ENCODE measurements around the gene DGKI.

DGKI gene

DNA sequence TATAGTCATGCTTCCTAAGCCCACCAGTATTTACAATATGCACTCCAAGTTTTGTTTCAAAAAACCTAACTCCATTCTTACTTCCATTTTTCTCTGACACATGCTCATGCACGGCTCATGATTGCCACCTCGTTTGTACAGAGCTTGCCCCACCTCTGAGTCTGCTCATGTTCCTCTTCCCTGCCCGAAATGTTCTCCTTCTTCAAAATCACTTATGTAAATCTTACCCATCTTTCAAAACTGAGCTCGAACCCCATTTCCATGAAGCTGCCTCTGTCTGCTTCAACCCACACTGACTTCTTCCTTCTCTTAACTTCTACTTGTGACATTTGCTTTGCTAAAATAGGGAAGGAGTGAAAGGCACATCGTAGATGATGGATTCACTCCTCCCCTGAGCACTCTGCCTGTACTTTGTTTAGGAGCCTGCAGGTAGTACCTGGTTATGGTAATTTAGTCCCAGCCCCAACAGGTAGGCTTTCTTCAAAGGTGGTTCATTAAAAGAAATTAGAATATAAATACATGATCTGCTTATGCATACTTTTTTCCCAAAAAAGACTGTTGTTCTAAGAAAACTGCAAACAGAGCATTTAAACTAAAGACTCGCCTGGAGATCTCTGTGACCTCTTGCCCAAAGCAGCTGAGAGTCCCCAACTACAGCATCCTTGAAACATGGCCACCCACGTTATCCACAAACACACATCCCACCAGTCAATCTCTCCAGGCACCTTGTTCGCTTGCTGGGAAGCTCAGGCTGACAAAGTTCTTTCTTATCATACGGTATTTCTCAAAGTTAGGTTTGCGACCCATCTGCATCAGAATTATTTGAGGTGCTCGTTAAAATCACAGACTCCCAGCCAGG, 172.0 kb downstream of the DGKI start:
- no peak for TF ChIP-seq CTCF (IDR thresholded peaks at IDR 0.05)

- TF ChIP-seq CTCF (IDR thresholded peaks at IDR 0.05), result no peak
Measured at GRCh38 chr7:137674048-137674447, 172.7 kb downstream of the DGKI start.

- TF ChIP-seq CTCF (IDR thresholded peaks at IDR 0.05), result no peak
Measured at GRCh38 chr7:137671920-137672319, 174.9 kb downstream of the DGKI start.

- no peak for TF ChIP-seq CTCF (IDR thresholded peaks at IDR 0.05)
Measured at GRCh38 chr7:137670222-137671064, 176.3 kb downstream of the DGKI start.

- no peak for TF ChIP-seq CTCF (IDR thresholded peaks at IDR 0.05)
Measured at GRCh38 chr7:137669706-137670105, 177.1 kb downstream of the DGKI start.

DNA sequence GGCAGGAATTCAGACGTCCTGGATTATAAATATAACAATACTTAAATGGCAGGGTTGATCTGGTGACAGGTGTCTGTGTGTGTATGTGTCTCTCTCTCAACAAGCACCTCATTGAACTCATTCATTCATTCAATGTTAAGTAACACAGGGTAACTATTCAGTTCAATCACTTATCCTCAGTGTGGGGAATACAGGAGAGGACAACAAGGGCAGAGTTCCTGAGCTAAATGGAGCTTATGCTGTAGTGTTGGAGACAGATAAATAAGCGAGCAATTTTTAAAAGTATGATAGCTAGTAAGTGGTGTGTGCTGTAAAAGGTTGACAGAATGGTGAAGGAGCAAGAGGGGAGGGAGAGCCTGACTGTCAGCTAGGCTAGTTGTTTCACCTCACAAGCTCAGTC, 178.4 kb downstream of the DGKI start:
- TF ChIP-seq CTCF (IDR thresholded peaks at IDR 0.05), result no peak

GRCh38 chr7:137667633-137668387, 179.0 kb downstream of the DGKI start:
- TF ChIP-seq CTCF (IDR thresholded peaks at IDR 0.05), result no peak

Data from LNCAP (cell line).